Transverse colon (tissue), 4 donors: Measurements from ENCODE around the gene TMEM263. TPM values are rescaled to one million over a fixed set of nuclear protein-coding genes. Genes with fewer than 3 reads are reported as not detected.
A peak's percentile ranks its signal among the peaks of the same experiment; 100 is the strongest.

Experiments
- DNase-seq: peaks from one replicate; pipeline ENCODE4 v3.0.0-alpha.2; 2019
- H3K27ac ChIP-seq, 4 donors: fragments of 200-600 bp; sonication (generic); 2 replicates each; pipeline ENCODE4 v1.5.1; 2016 to 2018; ENCODE audit warnings: inconsistent platforms in 4 of 4
- H3K27me3 ChIP-seq: fragments of 200-600 bp; sonication (generic); 2 replicates; pipeline ENCODE4 v1.5.1; 2017; ENCODE audit warnings: inconsistent platforms
- H3K36me3 ChIP-seq, 4 donors: fragments of 200-600 bp; sonication (generic); 2 replicates each; pipeline ENCODE4 v1.5.1; 2017 to 2019; ENCODE audit warnings: inconsistent platforms in 4 of 4
- H3K4me1 ChIP-seq, 4 donors: fragments of 200-600 bp; sonication (generic); 2 replicates each; pipeline ENCODE4 v1.5.1; 2017 to 2020; ENCODE audit warnings: inconsistent platforms in 4 of 4
- H3K4me3 ChIP-seq, 4 donors: fragments of 200-600 bp; sonication (generic); 1 replicate in 1 of 4; 2 replicates in 3 of 4; pipeline versions ENCODE4 v1.5.1 to v1.6.1; 2017 to 2019; ENCODE audit warnings: inconsistent platforms in 4 of 4
- H3K9me3 ChIP-seq, 2 donors: fragments of 200-600 bp; sonication (generic); 2 replicates each; pipeline ENCODE4 v1.5.1; 2017 to 2019; ENCODE audit warnings: inconsistent platforms in 2 of 2
- CTCF ChIP-seq, 5 experiments: fragments of 200-600 bp in 3 of 5; fragments of 450-650 bp in 2 of 5; sonication (generic) in 3 of 5; IDR thresholded peaks; 1 replicate in 2 of 5; 2 replicates in 3 of 5; pipeline ENCODE4 v1.5.1; 2016 to 2017; ENCODE audit warnings: antibody characterized with exemption in 5 of 5, inconsistent platforms in 3 of 5, mild to moderate bottlenecking in 2 of 5, moderate library complexity in 1 of 5
- EP300 ChIP-seq: sonication (generic); formaldehyde crosslinking; IDR thresholded peaks from one replicate; pipeline ENCODE4 v1.6.1; 2017; ENCODE audit warnings: antibody characterized with exemption, low read depth
- POLR2A ChIP-seq: fragments of 450-650 bp; IDR thresholded peaks from one replicate; pipeline ENCODE4 v1.6.1; 2016; ENCODE audit warnings: antibody characterized with exemption, mild to moderate bottlenecking, moderate library complexity
- POLR2AphosphoS5 ChIP-seq, 3 donors: sonication (generic); formaldehyde crosslinking; IDR thresholded peaks; one replicate each; pipeline ENCODE4 v1.6.1; 2016; ENCODE audit warnings: antibody characterized with exemption in 3 of 3
- WGBS, 2 donors: methylation state at CpG; one replicate each; pipeline ENCODE4 v1.1.5; 2018; ENCODE audit warnings: low coverage in 1 of 2; 5-methylcytosine and 5-hydroxymethylcytosine counted together
- in situ Hi-C, 4 donors: fragments of 200-750 bp; cut with MboI; loops; one replicate each; pipeline versions ENCODE4 v1.15.0 to v1.15.1; 2017; ENCODE audit warnings: low sequenced_read_pairs in 3 of 4, low pct_ligation_motif_present in 1 of 4, low pct_unique_long_range_greater_than_20kb in 1 of 4
- intact Hi-C: fragments of 100-400 bp; cut with DNase I; formaldehyde crosslinking; loops from one replicate; pipeline ENCODE4 v1.15.1; 2023; ENCODE audit warnings: low total_unique reads
- total RNA-seq, 4 donors: library from RNA; depleted of rRNA; stranded (reverse); fragments of >200 nt; gene quantifications; one replicate each; pipeline ENCODE4 v1.1.0, GENCODE V29; 2016

Gene TMEM263
- total RNA-seq, 4 donors from 2014 or later = 13.5 to 34.6 (median 18.7) TPM

GRCh38 chr12:106908561-106908960 is 47.1 kb upstream of the TMEM263 start:
- no peaks in the 10 kb centered on the region for H3K9me3 ChIP-seq
- H3K27me3 ChIP-seq = peaks cover 13% of the 10 kb centered on the region
- TF ChIP-seq POLR2A (no peak), CTCF (IDR thresholded peaks at IDR 0.05) (no peak), POLR2AphosphoS5 (IDR thresholded peaks at IDR 0.05) (no peak), EP300 (no peak)
- in situ Hi-C loops (no loop called here), intact Hi-C loops (no loop called here)
- no peaks in the 10 kb centered on the region for H3K36me3 ChIP-seq
- peaks cover 0 to 4% (median 0%) of the 10 kb centered on the region in 4 donors for H3K4me1 ChIP-seq
- H3K27ac ChIP-seq = no peak overlapping the region
- WGBS, 2 donors = 83 to 86% methylated on average over 2 to 3 of the region's 3 CpGs
- no peak overlapping the region for H3K4me3 ChIP-seq
- DNase-seq = no peak

- intact Hi-C loops = no loop called here
Measured at GRCh38 chr12:106910202-106910601, 45.5 kb upstream of the TMEM263 start.

GRCh38 chr12:106911581-106911980 is 44.1 kb upstream of the TMEM263 start:
- no peaks in the 10 kb centered on the region for H3K4me1 ChIP-seq
- H3K4me3 ChIP-seq = no peak overlapping the region
- in situ Hi-C loops = loop anchor here in 3 of 4 donors (10.0 kb wide), 1 partner anchor 527 kb away; no protein-coding TSS in a partner anchor
- no peak for DNase-seq
- WGBS, 2 donors = 87 to 92% methylated on average over 2 to 6 of the region's 6 CpGs
- H3K36me3 ChIP-seq = no peaks in the 10 kb centered on the region
- H3K27me3 ChIP-seq = peaks cover 13% of the 10 kb centered on the region
- no peak for TF ChIP-seq POLR2AphosphoS5 (IDR thresholded peaks at IDR 0.05)
- intact Hi-C loops = no loop called here
- no peak overlapping the region for H3K27ac ChIP-seq
- no peaks in the 10 kb centered on the region for H3K9me3 ChIP-seq

More at GRCh38 chr12:106910202-106910601, 45.5 kb upstream of the TMEM263 start:
- 86% methylated on average over 1 of the region's 1 CpG; no CpG with 5 or more reads in 1 of the 2 donors for WGBS, 2 donors
- H3K4me1 ChIP-seq = no peaks in the 10 kb centered on the region
- H3K9me3 ChIP-seq = no peaks in the 10 kb centered on the region
- peaks cover 13% of the 10 kb centered on the region for H3K27me3 ChIP-seq
- in situ Hi-C loops = loop anchor here in 3 of 4 donors (10.0 kb wide), 1 partner anchor 525 kb away; no protein-coding TSS in a partner anchor
- no peaks in the 10 kb centered on the region for H3K36me3 ChIP-seq
- TF ChIP-seq POLR2A (no peak), EP300 (no peak), CTCF (IDR thresholded peaks at IDR 0.05) (no peak)
- no peak overlapping the region for H3K4me3 ChIP-seq
- DNase-seq = no peak
- H3K27ac ChIP-seq = peak overlapping the region in 1 of 4 donors; percentile 12

- no peak overlapping the region for H3K27ac ChIP-seq
- no peaks in the 10 kb centered on the region for H3K4me1 ChIP-seq
- no peak for DNase-seq
- H3K27me3 ChIP-seq = peaks cover 4% of the 10 kb centered on the region
- in situ Hi-C loops (loop anchor here in 3 of 4 donors (10.0 kb wide), 1 partner anchor 529 kb away; no protein-coding TSS in a partner anchor), intact Hi-C loops (no loop called here)
- H3K9me3 ChIP-seq = no peaks in the 10 kb centered on the region
- TF ChIP-seq POLR2AphosphoS5 (IDR thresholded peaks at IDR 0.05) (no peak), POLR2A (no peak), EP300 (no peak), CTCF (IDR thresholded peaks at IDR 0.05) (no peak)
- H3K36me3 ChIP-seq = no peaks in the 10 kb centered on the region
- no peak overlapping the region for H3K4me3 ChIP-seq
- WGBS, 2 donors = 88 to 93% methylated on average over 6 to 10 of the region's 10 CpGs
Measured at GRCh38 chr12:106913456-106913855, 42.3 kb upstream of the TMEM263 start.
